ENCODE data around the gene CEL. TPM values are rescaled to one million over a fixed set of nuclear protein-coding genes. Genes with fewer than 3 reads are reported as not detected.
"Not testable (repeated sequence)": the region's sequence is repeated elsewhere in the genome, so short reads cannot be mapped to it uniquely, and the experiment has no call there.

Gene CEL
- total RNA-seq, 1 experiment from 2014 or later = 0.35 TPM

- no peak for DNase-seq (ENCODE audit: extremely low read depth, low read depth)
Measured at GRCh38 chr9:133046196-133046899, 15.4 kb upstream of the CEL start.

- no peak for DNase-seq (ENCODE audit: extremely low read depth, low read depth)
Measured at GRCh38 chr9:133046900-133047295, 14.9 kb upstream of the CEL start.

GRCh38 chr9:133048595-133048994 lies 13.2 kb upstream of the CEL start:
- DNase-seq (ENCODE audit: extremely low read depth, low read depth) = peak; percentile 14

DNA sequence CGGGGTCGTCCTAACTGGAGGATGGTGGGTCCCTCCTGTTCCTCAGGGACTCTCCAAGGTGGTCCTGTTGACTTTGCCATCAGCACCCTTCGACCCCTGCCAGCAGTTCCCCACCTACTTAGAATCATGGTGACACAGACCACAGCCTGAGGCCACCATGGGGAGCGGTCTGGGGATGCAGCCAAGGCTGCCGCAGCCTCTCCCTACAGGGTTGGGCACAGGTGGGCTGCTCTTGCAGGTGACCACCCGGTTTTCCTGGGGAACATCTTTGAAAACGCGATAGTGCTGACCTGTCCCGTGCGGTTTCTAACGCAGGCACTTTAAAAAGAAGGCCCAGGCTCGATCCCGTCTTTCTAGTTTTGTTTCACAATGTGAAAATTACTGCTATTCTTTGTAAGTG lies 12.7 kb upstream of the CEL start:
- DNase-seq (ENCODE audit: extremely low read depth, low read depth) = no peak

- no peak for DNase-seq (ENCODE audit: extremely low read depth, low read depth)
Measured at GRCh38 chr9:133050142-133050541, 11.6 kb upstream of the CEL start.

- DNase-seq (ENCODE audit: extremely low read depth, low read depth) = no peak
Measured at GRCh38 chr9:133050781-133051180, 11.0 kb upstream of the CEL start.

DNA sequence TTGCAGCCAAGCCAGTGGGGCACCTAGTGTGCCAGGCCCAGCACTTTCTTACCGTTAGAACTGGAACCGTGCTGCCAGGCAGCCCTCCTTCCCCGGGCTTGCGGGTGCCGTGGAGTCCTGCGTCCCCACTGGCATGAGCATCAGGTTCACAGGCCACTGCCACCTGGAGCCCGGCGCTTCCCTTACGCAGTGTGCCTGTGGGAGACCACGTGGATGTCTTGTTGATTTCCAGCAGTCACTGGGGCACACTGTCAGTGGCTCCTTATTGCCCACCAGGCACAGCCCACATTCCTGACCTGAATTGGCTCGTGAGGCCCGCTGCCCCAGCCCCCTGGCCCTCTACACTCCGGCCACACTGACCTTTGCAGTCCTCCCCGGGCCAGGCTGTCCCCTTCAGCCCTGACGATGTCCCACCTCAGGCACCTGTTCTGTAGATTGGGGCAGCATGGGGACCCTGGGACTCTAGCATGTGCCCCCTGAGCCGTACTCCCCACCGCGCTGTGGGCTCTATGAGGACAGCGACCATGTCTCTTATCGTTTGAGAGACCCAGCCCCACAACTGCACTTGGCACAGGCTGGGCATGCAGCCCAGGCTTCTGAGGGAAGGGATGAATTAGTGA lies 10.4 kb upstream of the CEL start:
- no peak for DNase-seq (ENCODE audit: extremely low read depth, low read depth)

DNA sequence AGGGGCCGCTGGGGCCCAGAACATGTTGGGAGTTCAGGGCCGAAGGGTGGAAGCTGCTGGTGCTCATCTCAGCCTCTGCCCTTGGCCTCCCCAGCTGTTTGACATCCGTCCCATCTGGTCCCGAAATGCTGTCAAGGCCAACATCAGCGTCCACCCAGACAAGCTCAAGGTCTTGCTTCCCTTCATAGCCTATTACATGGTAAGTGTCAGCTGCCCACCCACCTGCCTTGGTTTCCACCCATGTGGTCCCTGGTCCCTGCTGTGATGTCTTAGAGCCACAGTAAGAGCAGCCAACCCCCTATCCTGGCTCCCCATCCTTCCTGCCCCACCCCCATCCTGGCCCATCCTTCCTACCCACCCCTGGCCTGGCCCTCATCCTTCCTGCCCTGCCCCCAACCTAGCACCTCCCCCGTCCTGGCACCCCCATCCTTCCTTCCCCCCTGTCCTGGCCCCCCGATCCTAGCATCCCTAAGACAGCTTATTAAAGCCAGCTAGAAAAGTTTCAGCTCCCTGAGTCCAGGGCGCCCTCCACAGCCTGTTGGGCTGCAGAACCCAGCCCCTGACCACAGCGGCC lies 9.7 kb upstream of the CEL start:
- no peak for DNase-seq (ENCODE audit: extremely low read depth, low read depth)

DNA sequence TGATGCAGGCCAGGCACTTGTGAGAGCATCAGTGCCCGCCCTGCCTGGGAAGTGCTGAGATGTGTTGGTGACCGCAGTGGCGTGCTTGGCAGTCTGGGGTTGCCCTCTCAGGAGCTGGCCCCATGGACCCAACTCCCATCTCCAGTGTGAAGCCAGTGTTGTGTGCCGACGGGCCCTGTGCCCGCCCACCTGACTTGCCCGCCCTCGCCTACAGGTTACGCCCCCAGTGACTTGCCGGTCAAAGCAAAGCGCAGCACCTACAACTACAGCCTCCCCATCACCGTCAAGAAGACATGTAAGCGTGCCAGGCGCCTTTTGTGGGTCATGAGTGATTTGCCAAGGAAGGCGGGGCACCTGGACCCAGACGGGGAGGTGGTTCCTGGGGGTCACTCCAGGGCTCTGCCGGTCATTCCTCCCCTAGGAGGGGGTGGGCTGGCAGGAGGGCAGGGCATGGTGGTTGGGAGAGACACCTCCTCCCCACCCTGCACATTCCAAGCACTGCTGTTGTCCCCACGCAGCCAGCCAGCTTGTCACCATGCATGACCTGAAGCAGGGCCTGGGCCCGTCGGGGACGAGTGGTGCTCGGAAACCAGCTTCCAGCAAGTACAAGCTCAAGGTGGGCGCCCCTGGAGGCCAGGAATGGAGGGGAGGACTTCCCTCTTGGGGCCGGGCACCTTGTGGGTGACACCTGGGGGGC lies 7.4 kb upstream of the CEL start:
- no peak for DNase-seq (ENCODE audit: extremely low read depth, low read depth)

DNA sequence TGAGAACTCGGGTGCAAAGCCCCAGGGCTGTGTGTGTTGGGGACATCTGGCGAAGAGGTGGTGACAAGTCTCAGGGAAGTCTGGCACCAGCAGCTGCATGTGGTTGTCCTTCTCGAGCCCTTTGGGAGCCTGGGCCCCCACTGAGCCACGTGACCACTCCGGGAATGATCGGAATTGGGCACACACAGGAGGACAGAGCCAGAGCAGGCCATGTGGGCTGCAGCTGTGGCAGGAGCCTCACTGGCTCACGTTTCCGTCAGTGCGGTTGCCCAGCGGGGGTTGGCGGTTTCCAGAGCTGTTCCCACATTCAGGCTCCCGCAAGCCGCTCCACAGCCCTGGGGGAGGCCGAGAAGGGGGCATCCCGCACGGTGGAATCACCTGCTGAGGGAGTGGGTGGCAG lies 6.8 kb upstream of the CEL start:
- no peak for DNase-seq (ENCODE audit: extremely low read depth, low read depth)

DNA sequence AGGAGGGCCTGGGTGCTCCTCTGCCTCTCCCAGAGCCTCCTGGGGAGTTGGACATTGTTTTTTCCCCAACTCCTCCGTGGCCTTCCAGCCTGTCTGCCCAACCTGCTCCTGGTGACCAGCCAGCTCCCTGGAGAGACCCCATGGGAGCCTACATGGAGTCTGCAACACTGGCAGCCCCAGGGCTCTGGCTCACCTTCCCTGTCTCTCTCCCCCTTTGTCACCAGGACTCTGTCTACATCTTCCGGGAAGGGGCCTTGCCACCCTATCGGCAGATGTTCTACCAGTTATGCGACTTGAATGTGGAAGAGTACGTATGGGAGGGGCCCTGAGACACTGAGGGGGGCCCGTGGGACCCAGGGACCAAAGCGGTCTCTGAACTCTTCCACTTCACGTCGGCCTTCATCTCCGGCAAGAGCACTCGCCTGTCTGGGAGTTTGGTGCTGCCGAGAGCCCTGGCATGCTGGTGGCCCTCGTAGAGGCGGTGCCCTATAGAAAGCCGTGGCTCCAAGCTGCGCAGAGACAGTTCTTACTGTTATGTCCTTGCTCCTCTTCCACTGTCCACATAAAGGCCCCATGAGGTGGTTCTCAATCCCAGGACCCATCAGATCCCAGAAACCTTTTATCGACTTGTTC lies 5.9 kb upstream of the CEL start:
- no peak for DNase-seq (ENCODE audit: extremely low read depth, low read depth)

DNA sequence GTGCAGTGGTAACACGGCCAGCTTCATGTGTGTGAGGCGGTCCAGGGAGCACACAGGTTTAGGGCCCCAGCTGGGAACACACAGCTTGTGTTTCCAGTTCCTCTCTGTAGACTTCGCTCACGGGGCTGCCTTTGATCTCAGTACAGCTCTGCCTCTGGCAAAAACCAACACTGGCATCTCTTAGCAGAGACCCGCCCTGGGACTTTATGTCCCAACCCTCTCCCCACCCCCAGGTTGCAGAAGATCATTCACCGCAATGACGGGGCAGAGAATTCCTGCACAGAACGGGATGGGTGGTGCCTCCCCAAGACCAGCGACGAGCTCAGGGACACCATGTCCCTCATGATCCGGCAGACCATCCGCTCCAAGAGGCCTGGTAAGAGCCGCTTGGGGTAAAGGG lies 5.2 kb upstream of the CEL start:
- no peak for DNase-seq (ENCODE audit: extremely low read depth, low read depth)

GRCh38 chr9:133057006-133057405 lies 4.8 kb upstream of the CEL start:
- no peak for DNase-seq (ENCODE audit: extremely low read depth, low read depth)

- no peak for DNase-seq (ENCODE audit: extremely low read depth, low read depth)
Measured at GRCh38 chr9:133057553-133057952, 4.2 kb upstream of the CEL start.

GRCh38 chr9:133058071-133058470 lies 3.7 kb upstream of the CEL start:
- DNase-seq (ENCODE audit: extremely low read depth, low read depth) = no peak

GRCh38 chr9:133058550-133059320 lies 3.0 kb upstream of the CEL start:
- no peak for DNase-seq (ENCODE audit: extremely low read depth, low read depth)

DNA sequence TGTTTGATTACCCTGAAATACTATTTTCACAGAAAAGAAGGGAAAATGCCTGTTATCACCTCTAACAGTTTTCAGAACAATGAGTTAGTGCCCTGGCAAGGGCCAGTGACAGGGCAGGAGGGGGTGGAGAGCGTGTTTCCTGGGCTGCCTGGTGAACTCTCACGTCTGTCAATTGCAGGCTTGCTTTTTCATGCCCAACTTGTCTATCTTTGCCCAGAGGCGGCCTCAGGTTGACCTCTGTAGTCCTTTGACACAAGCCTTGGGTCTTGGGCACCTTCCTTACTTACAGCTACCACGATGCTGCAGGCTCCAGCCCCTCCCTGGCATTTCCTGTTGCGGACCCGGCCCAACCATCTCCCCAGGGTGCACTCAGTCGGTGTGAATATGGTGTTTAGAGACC lies 2.2 kb upstream of the CEL start:
- DNase-seq (ENCODE audit: extremely low read depth, low read depth) = no peak

DNA sequence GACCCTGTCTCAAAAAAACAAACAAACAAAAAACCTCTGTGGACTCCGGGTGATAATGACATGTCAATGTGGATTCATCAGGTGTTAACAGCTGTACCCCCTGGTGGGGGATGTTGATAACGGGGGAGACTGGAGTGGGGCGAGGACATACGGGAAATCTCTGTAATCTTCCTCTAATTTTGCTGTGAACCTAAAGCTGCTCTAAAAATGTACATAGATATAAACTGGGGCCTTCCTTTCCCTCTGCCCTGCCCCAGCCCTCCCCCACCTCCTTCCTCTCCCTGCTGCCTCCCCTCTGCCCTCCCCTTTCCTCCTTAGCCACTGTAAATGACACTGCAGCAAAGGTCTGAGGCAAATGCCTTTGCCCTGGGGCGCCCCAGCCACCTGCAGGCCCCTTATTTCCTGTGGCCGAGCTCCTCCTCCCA lies 1.4 kb upstream of the CEL start:
- no peak for DNase-seq (ENCODE audit: extremely low read depth, low read depth)

DNA sequence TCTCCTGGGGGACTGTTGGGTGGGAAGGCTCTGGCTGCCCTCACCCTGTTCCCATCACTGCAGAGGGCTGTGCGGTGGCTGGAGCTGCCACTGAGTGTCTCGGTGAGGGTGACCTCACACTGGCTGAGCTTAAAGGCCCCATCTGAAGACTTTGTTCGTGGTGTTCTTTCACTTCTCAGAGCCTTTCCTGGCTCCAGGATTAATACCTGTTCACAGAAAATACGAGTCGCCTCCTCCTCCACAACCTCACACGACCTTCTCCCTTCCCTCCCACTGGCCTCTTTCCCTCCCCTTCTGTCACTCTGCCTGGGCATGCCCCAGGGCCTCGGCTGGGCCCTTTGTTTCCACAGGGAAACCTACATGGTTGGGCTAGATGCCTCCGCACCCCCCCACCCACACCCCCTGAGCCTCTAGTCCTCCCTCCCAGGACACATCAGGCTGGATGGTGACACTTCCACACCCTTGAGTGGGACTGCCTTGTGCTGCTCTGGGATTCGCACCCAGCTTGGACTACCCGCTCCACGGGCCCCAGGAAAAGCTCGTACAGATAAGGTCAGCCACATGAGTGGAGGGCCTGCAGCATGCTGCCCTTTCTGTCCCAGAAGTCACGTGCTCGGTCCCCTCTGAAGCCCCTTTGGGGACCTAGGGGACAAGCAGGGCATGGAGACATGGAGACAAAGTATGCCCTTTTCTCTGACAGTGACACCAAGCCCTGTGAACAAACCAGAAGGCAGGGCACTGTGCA lies 590 bp upstream of the CEL start:
- not testable (repeated sequence) for DNase-seq (ENCODE audit: extremely low read depth, low read depth)

GRCh38 chr9:133062569-133062968 lies 788 bp downstream of the CEL start:
- DNase-seq (ENCODE audit: extremely low read depth, low read depth) = not testable (repeated sequence)
